HEK293 (cell line): ENCODE measurements around the gene OR4D9.

Experiments used
- CTCF ChIA-PET: fragments of 350-600 bp; formaldehyde crosslinking; extraction: SDS; loops from one replicate; lab custom pipeline; 2021; ENCODE audit warnings: antibody characterized with exemption; lab: Yijun Ruan, JAX
- POLR2A ChIA-PET: fragments of 300-600 bp; formaldehyde crosslinking; extraction: SDS; loops from one replicate; lab custom pipeline; 2020; ENCODE audit warnings: antibody characterized with exemption, inconsistent platforms; lab: Yijun Ruan, JAX
- H3K27ac ChIP-seq: fragments of 200-500 bp; sonication (Bioruptor generic); 2 replicates; pipeline ENCODE4 v1.5.1; 2014; ENCODE audit warnings: low read depth, low read length, control low read depth, inconsistent platforms; ENCODE audit errors: extremely low read depth
- H3K36me3 ChIP-seq, 2 experiments: fragments of 200-500 bp in 1 of 2; sonication (Bioruptor generic) in 1 of 2; 1 replicate in 1 of 2; 2 replicates in 1 of 2; pipeline ENCODE4 v1.5.1; 2014 to 2017; ENCODE audit warnings: inconsistent platforms in 2 of 2, low read length in 2 of 2; ENCODE audit not compliant: control insufficient read depth in 2 of 2, insufficient read depth in 1 of 2
- H3K4me1 ChIP-seq: fragments of 200-500 bp; sonication (Bioruptor generic); 2 replicates; pipeline ENCODE4 v1.5.1; 2014; ENCODE audit warnings: mild to moderate bottlenecking, low read length, inconsistent platforms; ENCODE audit not compliant: control insufficient read depth, insufficient read depth
- H3K4me3 ChIP-seq: 2 replicates; pipeline ENCODE4 v1.5.1; 2011; ENCODE audit warnings: low read depth, mild to moderate bottlenecking, control low read depth, low read length, moderate library complexity
- H3K9me3 ChIP-seq: fragments of 200-500 bp; sonication (Bioruptor generic); 2 replicates; pipeline ENCODE4 v1.5.1; 2014; ENCODE audit warnings: low read depth, low read length, inconsistent platforms; ENCODE audit not compliant: control insufficient read depth, insufficient read depth
- HOXC10 ChIP-seq: sonication (generic); formaldehyde crosslinking; IDR thresholded peaks from 2 replicates; pipeline ENCODE4 v1.8.1; 2023; ENCODE audit warnings: mild to moderate bottlenecking, missing genetic modification reagents
- PRDM6 ChIP-seq: fragments of 450-650 bp; formaldehyde crosslinking; IDR thresholded peaks from 2 replicates; pipeline ENCODE4 v1.5.1; 2017; ENCODE audit warnings: missing biosample characterization, missing genetic modification characterization
- ZBTB48 ChIP-seq: fragments of 450-650 bp; formaldehyde crosslinking; IDR thresholded peaks from 2 replicates; pipeline ENCODE4 v1.5.1; 2016; ENCODE audit warnings: missing biosample characterization, missing genetic modification characterization
- ZBTB49 ChIP-seq: fragments of 450-650 bp; formaldehyde crosslinking; IDR thresholded peaks from 2 replicates; pipeline ENCODE4 v1.5.1; 2016; ENCODE audit warnings: missing biosample characterization, missing genetic modification characterization, low read depth
- ZFP69B ChIP-seq: fragments of 450-650 bp; formaldehyde crosslinking; IDR thresholded peaks from 2 replicates; pipeline ENCODE4 v1.5.1; 2016; ENCODE audit warnings: missing biosample characterization, missing genetic modification characterization
- ZNF211 ChIP-seq: fragments of 450-650 bp; formaldehyde crosslinking; IDR thresholded peaks from 2 replicates; pipeline ENCODE4 v1.5.1; 2016; ENCODE audit warnings: low read depth, missing biosample characterization, missing genetic modification characterization
- ZNF26 ChIP-seq: fragments of 450-650 bp; formaldehyde crosslinking; IDR thresholded peaks from 2 replicates; pipeline ENCODE4 v1.5.1; 2016; ENCODE audit warnings: missing biosample characterization, missing genetic modification characterization
- ZNF274 ChIP-seq, 2 experiments: fragments of 200-500 bp in 1 of 2; fragments of 450-650 bp in 1 of 2; sonication (Bioruptor generic) in 1 of 2; formaldehyde crosslinking in 1 of 2; IDR thresholded peaks; 2 replicates each; pipeline versions ENCODE4 v1.5.1 to v1.6.1; 2014 to 2016; ENCODE audit warnings: borderline replicate concordance in 1 of 2, inconsistent platforms in 1 of 2, low read length in 1 of 2, missing biosample characterization in 1 of 2, missing genetic modification characterization in 1 of 2
- ZNF341 ChIP-seq: fragments of 450-650 bp; formaldehyde crosslinking; IDR thresholded peaks from 2 replicates; pipeline ENCODE4; 2016; ENCODE audit warnings: low read depth, missing biosample characterization, missing genetic modification characterization
- ZNF398 ChIP-seq: fragments of 450-650 bp; formaldehyde crosslinking; IDR thresholded peaks from 2 replicates; pipeline ENCODE4 v1.5.1; 2017; ENCODE audit warnings: missing biosample characterization, missing genetic modification characterization
- ZNF416 ChIP-seq: fragments of 450-650 bp; formaldehyde crosslinking; IDR thresholded peaks from 2 replicates; pipeline ENCODE4 v1.5.1; 2016; ENCODE audit warnings: missing biosample characterization, missing genetic modification characterization
- ZNF529 ChIP-seq: fragments of 450-650 bp; formaldehyde crosslinking; IDR thresholded peaks from 2 replicates; pipeline ENCODE4 v1.5.1; 2017; ENCODE audit warnings: missing genetic modification characterization, missing biosample characterization; ENCODE audit not compliant: insufficient replicate concordance
- ZNF791 ChIP-seq: fragments of 450-650 bp; formaldehyde crosslinking; IDR thresholded peaks from 2 replicates; pipeline ENCODE4 v1.5.1; 2016; ENCODE audit warnings: missing biosample characterization, missing genetic modification characterization
- ZSCAN18 ChIP-seq: fragments of 450-650 bp; formaldehyde crosslinking; IDR thresholded peaks from 2 replicates; pipeline ENCODE4 v1.5.1; 2016; ENCODE audit warnings: missing biosample characterization, missing genetic modification characterization

The OR4D9 gene

GRCh38 chr11:59562292-59562691, 51.0 kb downstream of the OR4D9 start:
- CTCF ChIA-PET = interaction anchor here (1.2 kb wide), 1 partner anchor 28 kb away, joined by 3 read pairs; no protein-coding TSS in a partner anchor

More at GRCh38 chr11:59562292-59562691, 51.0 kb downstream of the OR4D9 start:
- Histone ChIP-seq H3K4me3 (no peak overlapping the region), H3K27ac (no peak overlapping the region), H3K36me3 (no peaks in the 10 kb centered on the region), H3K9me3 (no peaks in the 10 kb centered on the region), H3K4me1 (no peaks in the 10 kb centered on the region)
- TF ChIP-seq ZNF341 (no peak), ZNF791 (tag by site-specific recombination) (no peak), ZNF26 (tag by site-specific recombination) (no peak), ZBTB48 (tag by site-specific recombination) (no peak), ZNF211 (tag by site-specific recombination) (no peak), PRDM6 (tag by site-specific recombination) (no peak), ZNF529 (no peak), ZNF274 (IDR thresholded peaks at IDR 0.05; ENCODE audit: low read length) (no peak), ZNF274 (tag by site-specific recombination; IDR thresholded peaks at IDR 0.05; ENCODE audit: borderline replicate concordance) (no peak), HOXC10 (CRISPR knock-in tag) (no peak), ZFP69B (no peak), ZBTB49 (no peak), ZSCAN18 (tag by site-specific recombination) (no peak), ZNF398 (tag by site-specific recombination) (no peak), ZNF416 (tag by site-specific recombination) (no peak)
- POLR2A ChIA-PET = interaction anchor here (0.5 kb wide), 1 partner anchor 33 kb away, joined by 4 read pairs; no protein-coding TSS in a partner anchor
